HG03159 (cell line): ENCODE measurements around the gene BEAN1.

Experiments
- ATAC-seq: cut with Tn5 transposase; IDR thresholded peaks from one replicate; pipeline ENCODE4 v1.9.1; 2021; ENCODE audit warnings: mild to moderate bottlenecking, moderate library complexity; ENCODE audit not compliant: unreplicated experiment

Gene BEAN1

GRCh38 chr16:66427036-66427860 is at the start of gene BEAN1:
Gene BEAN1 (plus strand): TSS chr16:66427295. CDS start chr16:66437677, 10,382 bp downstream.
- ATAC-seq: no peak

GRCh38 chr16:66377324-66377723 is 49.8 kb upstream of the BEAN1 start:
- no peak for ATAC-seq

GRCh38 chr16:66378741-66379570 is 48.1 kb upstream of the BEAN1 start:
- ATAC-seq: no peak

- no peak for ATAC-seq
These were observed 47.5 kb upstream of the BEAN1 start for GRCh38 chr16:66379571-66379941.

- ATAC-seq: no peak
These were observed 46.7 kb upstream of the BEAN1 start for GRCh38 chr16:66380421-66380820.

- ATAC-seq: no peak
These were observed 45.4 kb upstream of the BEAN1 start for GRCh38 chr16:66381585-66382170.

- ATAC-seq: no peak
These were observed 44.7 kb upstream of the BEAN1 start for GRCh38 chr16:66382171-66382965.

- ATAC-seq: no peak
These were observed 44.2 kb upstream of the BEAN1 start for GRCh38 chr16:66382966-66383299.

GRCh38 chr16:66383551-66383950 is 43.5 kb upstream of the BEAN1 start:
- ATAC-seq: no peak

- no peak for ATAC-seq
These were observed 41.7 kb upstream of the BEAN1 start for GRCh38 chr16:66385415-66385814.

- ATAC-seq: no peak
These were observed 40.2 kb upstream of the BEAN1 start for GRCh38 chr16:66386629-66387622.

GRCh38 chr16:66387817-66388332 is 39.2 kb upstream of the BEAN1 start:
- no peak for ATAC-seq

- no peak for ATAC-seq
These were observed 38.5 kb upstream of the BEAN1 start for GRCh38 chr16:66388350-66389139.

- ATAC-seq: no peak
These were observed 37.6 kb upstream of the BEAN1 start for GRCh38 chr16:66389256-66390176.

- no peak for ATAC-seq
These were observed 36.6 kb upstream of the BEAN1 start for GRCh38 chr16:66390346-66391108.

GRCh38 chr16:66391726-66392670 is 35.1 kb upstream of the BEAN1 start:
- no peak for ATAC-seq
